Prostate gland (tissue), 2 donors: ENCODE data around the gene MAP4K3. TPM values are rescaled to one million over a fixed set of nuclear protein-coding genes. Genes with fewer than 3 reads are reported as not detected.
"Not testable (repeated sequence)": the region's sequence is repeated elsewhere in the genome, so short reads cannot be mapped to it uniquely, and the experiment has no call there.

Experiments used
- DNase-seq: peaks from one replicate; pipeline ENCODE4 v3.0.0-alpha.2; 2019; ENCODE audit warnings: low spot score
- H3K27ac ChIP-seq, 2 donors: fragments of 200-600 bp; sonication (generic); 2 replicates each; pipeline ENCODE4 v1.5.1; 2017 to 2019
- H3K27me3 ChIP-seq: fragments of 200-600 bp; sonication (generic); replicated peaks from 2 replicates; pipeline ENCODE4 v1.5.1; 2019; ENCODE audit not compliant: insufficient read depth
- H3K36me3 ChIP-seq, 2 donors: fragments of 200-600 bp; sonication (generic); 1 replicate in 1 of 2; 2 replicates in 1 of 2; pipeline versions ENCODE4 v1.5.1 to v1.8.1; 2017 to 2019
- H3K4me1 ChIP-seq: fragments of 200-600 bp; sonication (generic); replicated peaks from 2 replicates; pipeline ENCODE4 v1.5.1; 2019
- H3K4me3 ChIP-seq, 2 donors: fragments of 200-600 bp; sonication (generic); 2 replicates each; pipeline ENCODE4 v1.5.1; 2017 to 2019
- H3K9me3 ChIP-seq: fragments of 200-600 bp; sonication (generic); 2 replicates; pipeline ENCODE4 v1.5.1; 2017
- POLR2A ChIP-seq: fragments of 450-650 bp; IDR thresholded peaks from one replicate; pipeline ENCODE4 v1.6.1; 2016; ENCODE audit warnings: antibody characterized with exemption, mild to moderate bottlenecking
- POLR2AphosphoS5 ChIP-seq: sonication (generic); formaldehyde crosslinking; IDR thresholded peaks from one replicate; pipeline ENCODE4 v1.6.1; 2017; ENCODE audit warnings: antibody characterized with exemption
- whole genome bisulfite sequencing: methylation state at CpG from one replicate; pipeline ENCODE4 v1.1.5; 2018; 5-methylcytosine and 5-hydroxymethylcytosine counted together
- intact Hi-C: fragments of 100-400 bp; cut with DNase I; formaldehyde crosslinking; loops from one replicate; pipeline ENCODE4 v1.14.2; 2022
- total RNA-seq, 2 donors: library from RNA; depleted of rRNA; stranded (reverse); fragments of >200 nt; gene quantifications; one replicate each; pipeline ENCODE4 v1.1.0, GENCODE V29; 2016
- TF ChIP-seq, protein P1 (sequence below), 4 experiments: fragments of 200-600 bp in 2 of 4; fragments of 450-650 bp in 2 of 4; sonication (generic) in 2 of 4; IDR thresholded peaks; 1 replicate in 3 of 4; 2 replicates in 1 of 4; pipeline ENCODE4 v1.5.1; 2016 to 2019; ENCODE audit warnings: antibody characterized with exemption in 4 of 4, mild to moderate bottlenecking in 2 of 4, moderate library complexity in 2 of 4

Gene MAP4K3
- total RNA-seq, 2 donors from 2014 or later = 34.3 to 41.8 TPM

DNA sequence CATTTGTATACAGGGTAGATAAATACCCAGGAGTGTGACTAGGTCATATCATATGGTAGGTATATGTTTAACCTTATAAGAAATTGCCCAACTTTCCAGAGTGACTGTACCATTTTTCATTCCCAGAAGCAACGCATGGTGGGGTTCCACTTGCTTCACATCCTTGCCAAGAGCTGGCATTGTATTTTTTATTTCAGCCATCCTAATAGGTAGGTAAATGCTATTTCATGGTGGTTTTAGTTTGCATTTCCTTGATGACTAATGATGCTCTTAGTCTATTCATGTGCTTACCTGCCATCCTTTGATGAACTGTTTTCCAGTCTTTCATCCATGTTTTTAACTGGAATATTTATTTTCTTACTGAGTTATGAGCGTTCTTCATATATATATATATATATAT lies 51.9 kb downstream of the MAP4K3 start:
- no peak overlapping the region for H3K4me3 ChIP-seq
- H3K27me3 ChIP-seq = no peaks in the 10 kb centered on the region
- no peaks in the 10 kb centered on the region for H3K36me3 ChIP-seq
- no peaks in the 10 kb centered on the region for H3K9me3 ChIP-seq
- no peaks in the 10 kb centered on the region for H3K4me1 ChIP-seq
- TF ChIP-seq POLR2A = no peak
- TF ChIP-seq POLR2AphosphoS5 = no peak
- TF ChIP-seq, protein P1, sequence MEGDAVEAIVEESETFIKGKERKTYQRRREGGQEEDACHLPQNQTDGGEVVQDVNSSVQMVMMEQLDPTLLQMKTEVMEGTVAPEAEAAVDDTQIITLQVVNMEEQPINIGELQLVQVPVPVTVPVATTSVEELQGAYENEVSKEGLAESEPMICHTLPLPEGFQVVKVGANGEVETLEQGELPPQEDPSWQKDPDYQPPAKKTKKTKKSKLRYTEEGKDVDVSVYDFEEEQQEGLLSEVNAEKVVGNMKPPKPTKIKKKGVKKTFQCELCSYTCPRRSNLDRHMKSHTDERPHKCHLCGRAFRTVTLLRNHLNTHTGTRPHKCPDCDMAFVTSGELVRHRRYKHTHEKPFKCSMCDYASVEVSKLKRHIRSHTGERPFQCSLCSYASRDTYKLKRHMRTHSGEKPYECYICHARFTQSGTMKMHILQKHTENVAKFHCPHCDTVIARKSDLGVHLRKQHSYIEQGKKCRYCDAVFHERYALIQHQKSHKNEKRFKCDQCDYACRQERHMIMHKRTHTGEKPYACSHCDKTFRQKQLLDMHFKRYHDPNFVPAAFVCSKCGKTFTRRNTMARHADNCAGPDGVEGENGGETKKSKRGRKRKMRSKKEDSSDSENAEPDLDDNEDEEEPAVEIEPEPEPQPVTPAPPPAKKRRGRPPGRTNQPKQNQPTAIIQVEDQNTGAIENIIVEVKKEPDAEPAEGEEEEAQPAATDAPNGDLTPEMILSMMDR (IDR thresholded peaks at IDR 0.05) = no peak
- no peak for DNase-seq
- H3K27ac ChIP-seq = no peak overlapping the region
- intact Hi-C loops = loop anchor here (5.0 kb wide), 1 partner anchor 52 kb away; the partner anchor contains the start of gene MAP4K3
- WGBS = 97% methylated on average over 2 of the region's 2 CpGs

GRCh38 chr2:39384071-39384470 lies 53.0 kb downstream of the MAP4K3 start:
- not testable (repeated sequence) for H3K4me1 ChIP-seq, H3K36me3 ChIP-seq, H3K9me3 ChIP-seq, H3K27me3 ChIP-seq, H3K4me3 ChIP-seq, H3K27ac ChIP-seq, DNase-seq
- WGBS = 98% methylated on average over 11 of the region's 11 CpGs
- intact Hi-C loops = loop anchor here (5.0 kb wide), 1 partner anchor 128 kb away; no protein-coding TSS in a partner anchor

- Histone ChIP-seq H3K36me3 (no peaks in the 10 kb centered on the region), H3K27me3 (no peaks in the 10 kb centered on the region), H3K9me3 (no peaks in the 10 kb centered on the region), H3K27ac (no peak overlapping the region), H3K4me1 (no peaks in the 10 kb centered on the region), H3K4me3 (no peak overlapping the region)
- no peak for TF ChIP-seq POLR2A
- TF ChIP-seq, protein P1 (IDR thresholded peaks at IDR 0.05) = no peak
- 96% methylated on average over 6 of the region's 6 CpGs for WGBS
- no peak for DNase-seq
- intact Hi-C loops = loop anchor here (5.0 kb wide), 1 partner anchor 129 kb away; no protein-coding TSS in a partner anchor
Observed at GRCh38 chr2:39383146-39383545, 53.9 kb downstream of the MAP4K3 start.

GRCh38 chr2:39381653-39382052 lies 55.4 kb downstream of the MAP4K3 start:
- Histone ChIP-seq H3K27me3 (no peaks in the 10 kb centered on the region), H3K9me3 (no peaks in the 10 kb centered on the region), H3K27ac (no peak overlapping the region), H3K36me3 (no peaks in the 10 kb centered on the region), H3K4me1 (no peaks in the 10 kb centered on the region), H3K4me3 (no peak overlapping the region)
- TF ChIP-seq POLR2A = no peak
- TF ChIP-seq, protein P1 (IDR thresholded peaks at IDR 0.05) = no peak
- no peak for TF ChIP-seq POLR2AphosphoS5
- WGBS = 71% methylated on average over 5 of the region's 5 CpGs
- no peak for DNase-seq
- intact Hi-C loops = loop anchor here (5.0 kb wide), 1 partner anchor 131 kb away; no protein-coding TSS in a partner anchor

- TF ChIP-seq POLR2A = no peak
- TF ChIP-seq POLR2AphosphoS5 = no peak
- TF ChIP-seq, protein P1 (IDR thresholded peaks at IDR 0.05) = no peak
- Histone ChIP-seq H3K27me3 (no peaks in the 10 kb centered on the region), H3K36me3 (no peaks in the 10 kb centered on the region), H3K27ac (no peak overlapping the region), H3K9me3 (no peaks in the 10 kb centered on the region), H3K4me1 (no peaks in the 10 kb centered on the region), H3K4me3 (no peak overlapping the region)
- intact Hi-C loops = loop anchor here (5.0 kb wide), 1 partner anchor 132 kb away; no protein-coding TSS in a partner anchor
- 43% methylated on average over 2 of the region's 2 CpGs for WGBS
- DNase-seq = no peak
Observed at GRCh38 chr2:39380525-39381150, 56.4 kb downstream of the MAP4K3 start.
